ENCODE data around the gene ACTN1. TPM values are rescaled to one million over a fixed set of nuclear protein-coding genes. Genes with fewer than 3 reads are reported as not detected.
A peak's percentile ranks its signal among the peaks of the same experiment; 100 is the strongest.

The ACTN1 gene
- total and polyA plus RNA-seq, 2 experiments from 2014 or later, result 88.0 to 163 TPM

DNA sequence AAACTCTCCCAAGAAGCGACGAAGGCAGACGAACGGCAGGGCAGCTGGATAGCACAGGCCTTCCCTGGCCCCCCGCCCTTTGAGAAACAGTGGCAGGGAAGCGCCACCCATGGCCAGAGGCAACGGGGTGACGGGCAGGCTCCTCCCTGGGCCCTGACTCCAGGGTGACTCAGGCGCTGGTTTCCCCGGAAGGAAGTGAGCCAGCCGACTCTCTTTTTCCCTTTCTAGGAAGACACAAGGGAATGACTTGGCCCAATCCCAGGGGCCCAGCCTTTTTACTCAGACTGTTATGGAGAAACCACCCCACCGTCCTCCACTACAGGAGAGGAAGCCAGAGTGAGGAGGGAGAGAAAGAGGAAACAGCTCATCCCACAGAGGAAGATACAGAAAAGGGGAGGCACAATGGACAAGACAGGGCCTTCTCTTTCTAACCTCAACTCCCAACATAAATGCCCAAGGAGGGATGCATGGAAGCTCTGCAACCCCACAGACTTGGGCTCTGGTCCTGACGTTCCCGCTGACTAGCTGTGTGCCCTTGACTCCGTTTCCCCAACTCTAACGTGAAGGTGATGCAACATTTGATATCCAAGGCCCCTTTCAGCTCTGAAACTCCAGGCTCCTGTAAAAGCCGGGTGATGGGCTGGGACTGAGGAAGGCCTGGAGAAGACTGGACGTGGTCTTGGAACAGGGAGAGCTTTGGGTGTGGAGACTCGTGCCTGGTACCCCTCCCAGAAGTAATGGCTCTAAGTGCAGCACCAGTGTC, 27.9 kb downstream of the ACTN1 start:
- peaks cover 6% of the 10 kb centered on the region for H4K20me1 ChIP-seq (ENCODE audit: insufficient read depth, poor library complexity, severe bottlenecking)
- no peaks in the 10 kb centered on the region for H3K9me3 ChIP-seq (ENCODE audit: low read depth)
- peaks cover 79% of the 10 kb centered on the region for H3K4me1 ChIP-seq (ENCODE audit: insufficient read depth)
- no peak overlapping the region for H2AFZ ChIP-seq
- no peak overlapping the region for H3K4me2 ChIP-seq
- H3K36me3 ChIP-seq (replicated peaks; ENCODE audit: insufficient read depth, low read depth), result no peaks in the 10 kb centered on the region
- H3K79me2 ChIP-seq, result peaks cover 95% of the 10 kb centered on the region
- no peaks in the 10 kb centered on the region for H3K27me3 ChIP-seq
- peak overlapping the region; percentile 92 for H3K27ac ChIP-seq
- H3K9me2 ChIP-seq (replicated peaks; ENCODE audit: insufficient read depth), result no peaks in the 10 kb centered on the region
- H3K4me3 ChIP-seq, result no peak overlapping the region
- peak; percentile 67 for DNase-seq (ENCODE audit: low spot score)
- TF ChIP-seq EZH2phosphoT487 (IDR thresholded peaks at IDR 0.05; ENCODE audit: low read depth, severe bottlenecking, unreplicated experiment), result no peak
- TF ChIP-seq EZH2 (IDR thresholded peaks at IDR 0.05; ENCODE audit: borderline replicate concordance), result no peak
- TF ChIP-seq, protein P1, sequence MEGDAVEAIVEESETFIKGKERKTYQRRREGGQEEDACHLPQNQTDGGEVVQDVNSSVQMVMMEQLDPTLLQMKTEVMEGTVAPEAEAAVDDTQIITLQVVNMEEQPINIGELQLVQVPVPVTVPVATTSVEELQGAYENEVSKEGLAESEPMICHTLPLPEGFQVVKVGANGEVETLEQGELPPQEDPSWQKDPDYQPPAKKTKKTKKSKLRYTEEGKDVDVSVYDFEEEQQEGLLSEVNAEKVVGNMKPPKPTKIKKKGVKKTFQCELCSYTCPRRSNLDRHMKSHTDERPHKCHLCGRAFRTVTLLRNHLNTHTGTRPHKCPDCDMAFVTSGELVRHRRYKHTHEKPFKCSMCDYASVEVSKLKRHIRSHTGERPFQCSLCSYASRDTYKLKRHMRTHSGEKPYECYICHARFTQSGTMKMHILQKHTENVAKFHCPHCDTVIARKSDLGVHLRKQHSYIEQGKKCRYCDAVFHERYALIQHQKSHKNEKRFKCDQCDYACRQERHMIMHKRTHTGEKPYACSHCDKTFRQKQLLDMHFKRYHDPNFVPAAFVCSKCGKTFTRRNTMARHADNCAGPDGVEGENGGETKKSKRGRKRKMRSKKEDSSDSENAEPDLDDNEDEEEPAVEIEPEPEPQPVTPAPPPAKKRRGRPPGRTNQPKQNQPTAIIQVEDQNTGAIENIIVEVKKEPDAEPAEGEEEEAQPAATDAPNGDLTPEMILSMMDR (IDR thresholded peaks at IDR 0.05; ENCODE audit: poor library complexity), result no peak
- WGBS (ENCODE audit: low lambda C conversion rate, missing lambda C conversion rate), result 71% methylated on average over 19 of the region's 19 CpGs

DNA sequence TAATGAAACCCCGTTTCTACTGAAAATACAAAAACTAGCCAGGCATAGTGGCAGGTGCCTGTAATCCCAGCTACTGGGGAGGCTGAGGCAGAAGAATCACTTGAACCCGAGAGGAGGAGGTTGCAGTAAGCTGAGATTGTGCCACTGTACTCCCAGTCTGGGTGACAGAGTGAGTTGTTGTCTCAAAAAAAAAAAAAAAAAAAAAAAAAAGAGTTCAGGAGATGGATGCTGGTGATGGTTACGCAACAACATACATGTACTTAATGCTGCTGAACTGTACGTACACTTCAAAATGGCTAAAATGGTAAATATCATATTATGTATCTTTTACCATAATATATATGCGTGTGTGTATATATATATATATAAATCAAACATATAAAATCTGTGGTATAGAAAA, 29.0 kb downstream of the ACTN1 start:
- Histone ChIP-seq H3K27ac (peak overlapping the region; percentile 34), H3K9me2 (replicated peaks; ENCODE audit: insufficient read depth) (no peaks in the 10 kb centered on the region), H3K4me1 (ENCODE audit: insufficient read depth) (peaks cover 79% of the 10 kb centered on the region), H3K4me3 (no peak overlapping the region), H3K79me2 (peaks cover 95% of the 10 kb centered on the region), H3K36me3 (replicated peaks; ENCODE audit: insufficient read depth, low read depth) (no peaks in the 10 kb centered on the region), H4K20me1 (ENCODE audit: insufficient read depth, poor library complexity, severe bottlenecking) (peaks cover 6% of the 10 kb centered on the region), H2AFZ (no peak overlapping the region), H3K4me2 (no peak overlapping the region), H3K27me3 (no peaks in the 10 kb centered on the region), H3K9me3 (ENCODE audit: low read depth) (no peaks in the 10 kb centered on the region)
- TF ChIP-seq EZH2 (IDR thresholded peaks at IDR 0.05; ENCODE audit: borderline replicate concordance), result no peak
- WGBS (ENCODE audit: low lambda C conversion rate, missing lambda C conversion rate), result 82% methylated on average over 5 of the region's 5 CpGs
- DNase-seq (ENCODE audit: low spot score), result no peak

DNA sequence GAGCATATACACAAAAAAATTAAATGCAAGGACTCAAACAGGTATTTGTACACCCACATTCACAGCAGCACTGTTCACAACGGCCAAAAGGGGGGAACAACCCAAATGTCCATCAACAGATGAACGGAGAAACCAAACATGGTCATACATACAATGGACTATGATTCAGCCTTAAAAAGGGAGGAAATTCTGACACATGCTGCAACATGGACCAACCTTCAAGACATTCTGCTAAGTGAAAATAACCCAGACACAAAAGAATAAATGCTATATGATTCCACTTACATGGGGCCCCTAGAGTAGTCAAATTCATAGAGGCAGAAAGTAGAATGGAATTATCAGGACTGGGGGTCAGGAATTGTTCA, 29.5 kb downstream of the ACTN1 start:
- WGBS (ENCODE audit: low lambda C conversion rate, missing lambda C conversion rate), result 80% methylated on average over 2 of the region's 2 CpGs
- H3K4me1 ChIP-seq (ENCODE audit: insufficient read depth), result peaks cover 78% of the 10 kb centered on the region
- H4K20me1 ChIP-seq (ENCODE audit: insufficient read depth, poor library complexity, severe bottlenecking), result peaks cover 6% of the 10 kb centered on the region
- no peaks in the 10 kb centered on the region for H3K9me3 ChIP-seq (ENCODE audit: low read depth)
- H3K4me3 ChIP-seq, result no peak overlapping the region
- TF ChIP-seq EZH2phosphoT487 (IDR thresholded peaks at IDR 0.05; ENCODE audit: low read depth, severe bottlenecking, unreplicated experiment), result no peak
- no peak for TF ChIP-seq EZH2 (IDR thresholded peaks at IDR 0.05; ENCODE audit: borderline replicate concordance)
- TF ChIP-seq, protein P1 (IDR thresholded peaks at IDR 0.05; ENCODE audit: poor library complexity), result no peak
- H3K79me2 ChIP-seq, result peaks cover 95% of the 10 kb centered on the region
- no peaks in the 10 kb centered on the region for H3K27me3 ChIP-seq
- H3K36me3 ChIP-seq (replicated peaks; ENCODE audit: insufficient read depth, low read depth), result no peaks in the 10 kb centered on the region
- no peaks in the 10 kb centered on the region for H3K9me2 ChIP-seq (replicated peaks; ENCODE audit: insufficient read depth)
- H3K27ac ChIP-seq, result peak overlapping the region; percentile 34
- no peak overlapping the region for H3K4me2 ChIP-seq
- H2AFZ ChIP-seq, result no peak overlapping the region
- no peak for DNase-seq (ENCODE audit: low spot score)

DNA sequence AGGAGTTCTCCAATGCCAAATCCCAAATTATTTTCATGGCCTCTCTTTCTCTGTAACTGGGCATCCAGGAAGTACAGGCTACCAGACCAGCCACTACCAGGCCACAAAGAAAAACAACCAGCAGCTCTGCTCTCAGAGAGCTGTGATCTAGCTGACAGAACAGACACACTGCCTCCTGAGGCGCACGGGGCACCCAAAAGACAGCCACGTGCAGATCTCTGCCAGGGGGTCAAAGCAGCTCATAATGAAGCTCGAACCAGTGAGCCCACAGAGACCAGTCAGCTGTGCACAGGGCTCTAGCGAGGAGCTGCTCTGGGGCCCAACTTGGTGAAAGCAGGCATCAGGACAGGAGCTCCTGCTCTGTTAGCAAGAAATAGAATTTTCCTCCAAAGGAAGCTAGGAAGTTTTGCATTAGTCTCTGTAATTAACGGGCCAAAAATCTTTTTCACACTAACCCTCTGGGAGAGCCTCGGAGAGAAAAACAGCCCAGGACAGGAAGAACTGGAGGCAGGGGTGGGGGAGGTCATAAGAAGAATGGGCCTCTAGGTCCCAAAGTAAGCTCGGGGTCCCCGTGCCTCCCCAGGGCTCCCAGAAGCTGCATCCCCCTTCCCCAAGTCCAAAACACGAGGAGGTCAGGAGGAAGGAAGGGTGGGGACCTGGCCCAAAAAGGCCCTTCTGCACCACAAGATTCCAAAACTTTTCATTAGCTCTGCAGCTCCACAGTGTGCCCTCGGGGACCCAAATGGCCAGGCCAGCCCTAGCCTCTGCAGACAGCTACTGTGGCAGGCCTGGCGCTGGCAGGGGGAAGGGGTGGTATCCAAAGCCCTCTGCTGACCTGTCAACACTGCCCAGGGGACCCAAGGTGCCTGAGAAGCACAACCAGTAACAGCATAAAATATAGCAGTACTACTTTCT, 30.2 kb downstream of the ACTN1 start:
- Histone ChIP-seq H3K36me3 (replicated peaks; ENCODE audit: insufficient read depth, low read depth) (no peaks in the 10 kb centered on the region), H3K4me3 (no peak overlapping the region), H3K79me2 (peaks cover 95% of the 10 kb centered on the region), H3K9me3 (ENCODE audit: low read depth) (no peaks in the 10 kb centered on the region), H3K4me1 (ENCODE audit: insufficient read depth) (peaks cover 76% of the 10 kb centered on the region), H3K9me2 (replicated peaks; ENCODE audit: insufficient read depth) (no peaks in the 10 kb centered on the region), H3K27ac (peak overlapping the region; percentile 57), H2AFZ (no peak overlapping the region), H4K20me1 (ENCODE audit: insufficient read depth, poor library complexity, severe bottlenecking) (peaks cover 9% of the 10 kb centered on the region), H3K27me3 (no peaks in the 10 kb centered on the region), H3K4me2 (peak overlapping the region; percentile 60)
- TF ChIP-seq, protein P1 (IDR thresholded peaks at IDR 0.05; ENCODE audit: poor library complexity), result no peak
- no peak for TF ChIP-seq EZH2phosphoT487 (IDR thresholded peaks at IDR 0.05; ENCODE audit: low read depth, severe bottlenecking, unreplicated experiment)
- no peak for TF ChIP-seq EZH2 (IDR thresholded peaks at IDR 0.05; ENCODE audit: borderline replicate concordance)
- 79% methylated on average over 12 of the region's 12 CpGs for WGBS (ENCODE audit: low lambda C conversion rate, missing lambda C conversion rate)
- no peak for DNase-seq (ENCODE audit: low spot score)

All from hepatocyte (in vitro differentiated cells).